ENCODE data around the gene PLXDC1.

Gene PLXDC1

DNA sequence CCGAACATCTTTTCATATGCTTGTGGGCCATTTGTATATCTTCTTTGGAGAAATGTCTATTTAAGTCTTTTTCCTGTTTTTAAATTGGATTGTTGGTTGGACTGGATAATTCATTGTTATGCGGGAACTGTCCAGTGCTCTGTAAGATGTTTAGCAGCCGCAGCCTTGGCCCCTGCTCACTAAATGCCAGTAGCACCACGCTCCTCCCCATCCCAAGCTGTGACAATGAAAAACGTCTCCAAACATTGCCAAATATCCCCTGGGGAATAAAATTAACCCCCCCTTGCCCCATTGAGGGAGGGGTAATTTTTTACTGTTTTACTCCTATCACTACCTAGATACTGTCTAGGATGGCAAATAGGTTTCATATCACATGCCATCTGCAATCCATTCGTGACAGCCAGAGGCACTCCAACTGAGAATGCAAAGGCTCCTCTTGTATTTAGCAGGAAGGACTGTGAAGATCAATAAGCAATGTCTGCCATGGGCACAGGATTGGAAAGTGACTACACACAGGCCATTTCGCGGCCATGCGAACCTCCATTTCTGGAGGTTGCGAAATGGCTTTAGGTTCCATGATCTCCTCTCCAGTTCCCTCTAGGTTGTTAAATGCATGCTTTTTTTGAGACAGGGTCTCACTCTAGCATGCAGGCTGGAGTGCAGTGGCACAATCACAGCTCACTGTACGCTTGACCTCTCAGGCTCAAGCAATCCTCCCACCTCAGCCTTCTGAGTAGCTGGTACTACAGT, 9.3 kb downstream of the PLXDC1 start:
- Histone ChIP-seq H4K20me1 (ENCODE audit: insufficient read depth, low read length) (no peaks in the 10 kb centered on the region), H3K27me3 (replicated peaks; ENCODE audit: insufficient read depth, low read length) (no peaks in the 10 kb centered on the region), H3K9me2 (replicated peaks; ENCODE audit: insufficient read depth, low read length) (no peaks in the 10 kb centered on the region), H2AFZ (ENCODE audit: low read length) (no peak overlapping the region), H3K4me2 (ENCODE audit: low read depth, low read length) (no peak overlapping the region), H3K4me1 (ENCODE audit: low read length) (no peaks in the 10 kb centered on the region), H3K79me2 (ENCODE audit: low read length) (no peaks in the 10 kb centered on the region), H3K36me3 (replicated peaks; ENCODE audit: insufficient read depth, low read length) (no peaks in the 10 kb centered on the region), H3K9me3 (replicated peaks; ENCODE audit: insufficient read depth, low read length) (no peaks in the 10 kb centered on the region), H3K4me3 (ENCODE audit: low read length) (no peak overlapping the region), H3F3A (ENCODE audit: insufficient read depth, low read length) (no peaks in the 10 kb centered on the region), H3K27ac (ENCODE audit: low read length) (no peak overlapping the region), H3K9ac (ENCODE audit: low read length) (no peak overlapping the region)
- no peak for DNase-seq
- TF ChIP-seq EZH2phosphoT487 (IDR thresholded peaks at IDR 0.05; ENCODE audit: low read length) (no peak), EZH2 (optimal IDR thresholded peaks at IDR 0.05; ENCODE audit: low read depth, low read length) (no peak)
- TF ChIP-seq, protein P1, sequence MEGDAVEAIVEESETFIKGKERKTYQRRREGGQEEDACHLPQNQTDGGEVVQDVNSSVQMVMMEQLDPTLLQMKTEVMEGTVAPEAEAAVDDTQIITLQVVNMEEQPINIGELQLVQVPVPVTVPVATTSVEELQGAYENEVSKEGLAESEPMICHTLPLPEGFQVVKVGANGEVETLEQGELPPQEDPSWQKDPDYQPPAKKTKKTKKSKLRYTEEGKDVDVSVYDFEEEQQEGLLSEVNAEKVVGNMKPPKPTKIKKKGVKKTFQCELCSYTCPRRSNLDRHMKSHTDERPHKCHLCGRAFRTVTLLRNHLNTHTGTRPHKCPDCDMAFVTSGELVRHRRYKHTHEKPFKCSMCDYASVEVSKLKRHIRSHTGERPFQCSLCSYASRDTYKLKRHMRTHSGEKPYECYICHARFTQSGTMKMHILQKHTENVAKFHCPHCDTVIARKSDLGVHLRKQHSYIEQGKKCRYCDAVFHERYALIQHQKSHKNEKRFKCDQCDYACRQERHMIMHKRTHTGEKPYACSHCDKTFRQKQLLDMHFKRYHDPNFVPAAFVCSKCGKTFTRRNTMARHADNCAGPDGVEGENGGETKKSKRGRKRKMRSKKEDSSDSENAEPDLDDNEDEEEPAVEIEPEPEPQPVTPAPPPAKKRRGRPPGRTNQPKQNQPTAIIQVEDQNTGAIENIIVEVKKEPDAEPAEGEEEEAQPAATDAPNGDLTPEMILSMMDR (IDR thresholded peaks at IDR 0.05; ENCODE audit: low read length): no peak

GRCh38 chr17:39141294-39141693, 10.1 kb downstream of the PLXDC1 start:
- DNase-seq: no peak
- Histone ChIP-seq H3K4me1 (ENCODE audit: low read length) (no peaks in the 10 kb centered on the region), H3K9me3 (replicated peaks; ENCODE audit: insufficient read depth, low read length) (no peaks in the 10 kb centered on the region), H2AFZ (ENCODE audit: low read length) (no peak overlapping the region), H3K36me3 (replicated peaks; ENCODE audit: insufficient read depth, low read length) (no peaks in the 10 kb centered on the region), H3K9me2 (replicated peaks; ENCODE audit: insufficient read depth, low read length) (no peaks in the 10 kb centered on the region), H3K4me3 (ENCODE audit: low read length) (no peak overlapping the region), H4K20me1 (ENCODE audit: insufficient read depth, low read length) (no peaks in the 10 kb centered on the region), H3F3A (ENCODE audit: insufficient read depth, low read length) (no peaks in the 10 kb centered on the region), H3K4me2 (ENCODE audit: low read depth, low read length) (no peak overlapping the region), H3K27ac (ENCODE audit: low read length) (no peak overlapping the region), H3K27me3 (replicated peaks; ENCODE audit: insufficient read depth, low read length) (no peaks in the 10 kb centered on the region), H3K79me2 (ENCODE audit: low read length) (no peaks in the 10 kb centered on the region), H3K9ac (ENCODE audit: low read length) (no peak overlapping the region)
- TF ChIP-seq, protein P1 (IDR thresholded peaks at IDR 0.05; ENCODE audit: low read length): no peak
- no peak for TF ChIP-seq EZH2 (optimal IDR thresholded peaks at IDR 0.05; ENCODE audit: low read depth, low read length)
- TF ChIP-seq EZH2phosphoT487 (IDR thresholded peaks at IDR 0.05; ENCODE audit: low read length): no peak

DNA sequence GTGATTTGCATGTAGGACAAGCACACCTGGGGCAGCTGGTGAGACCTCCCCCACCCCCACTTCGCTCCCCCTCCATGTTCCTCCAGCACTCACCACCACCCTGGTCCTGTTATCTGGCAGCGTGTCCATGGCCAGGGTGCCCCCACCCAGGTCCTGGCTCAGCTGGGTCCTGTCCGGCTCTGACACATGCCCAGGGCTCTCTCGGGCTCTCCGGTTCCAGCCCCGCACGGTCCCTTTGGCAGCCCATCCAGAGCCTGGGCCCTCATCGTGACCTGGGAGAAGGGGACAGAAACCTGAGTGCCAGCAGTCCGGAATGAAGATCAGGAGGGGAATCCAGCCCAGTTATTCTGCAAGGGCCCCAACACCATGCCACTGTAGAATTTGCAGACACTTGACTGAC, 11.9 kb downstream of the PLXDC1 start:
- Histone ChIP-seq H3K9me2 (replicated peaks; ENCODE audit: insufficient read depth, low read length) (no peaks in the 10 kb centered on the region), H3F3A (ENCODE audit: insufficient read depth, low read length) (no peaks in the 10 kb centered on the region), H3K36me3 (replicated peaks; ENCODE audit: insufficient read depth, low read length) (no peaks in the 10 kb centered on the region), H3K4me2 (ENCODE audit: low read depth, low read length) (no peak overlapping the region), H4K20me1 (ENCODE audit: insufficient read depth, low read length) (no peaks in the 10 kb centered on the region), H3K27me3 (replicated peaks; ENCODE audit: insufficient read depth, low read length) (no peaks in the 10 kb centered on the region), H3K4me3 (ENCODE audit: low read length) (no peak overlapping the region), H3K79me2 (ENCODE audit: low read length) (no peaks in the 10 kb centered on the region), H3K9ac (ENCODE audit: low read length) (no peak overlapping the region), H3K27ac (ENCODE audit: low read length) (no peak overlapping the region), H3K9me3 (replicated peaks; ENCODE audit: insufficient read depth, low read length) (no peaks in the 10 kb centered on the region), H3K4me1 (ENCODE audit: low read length) (no peaks in the 10 kb centered on the region), H2AFZ (ENCODE audit: low read length) (no peak overlapping the region)
- no peak for DNase-seq
- TF ChIP-seq EZH2 (optimal IDR thresholded peaks at IDR 0.05; ENCODE audit: low read depth, low read length) (no peak), EZH2phosphoT487 (IDR thresholded peaks at IDR 0.05; ENCODE audit: low read length) (no peak)
- TF ChIP-seq, protein P1 (IDR thresholded peaks at IDR 0.05; ENCODE audit: low read length): no peak
